Measurements from ENCODE around the gene ACTR8. TPM values are rescaled to one million over a fixed set of nuclear protein-coding genes. Genes with fewer than 3 reads are reported as not detected.

Gene ACTR8
- total RNA-seq, 2 donors from 2014 or later, result 32.9 to 41.6 TPM

- Histone ChIP-seq H3K27ac (ENCODE audit: low read depth, low read length) (no peak overlapping the region), H3K9ac (ENCODE audit: extremely low read depth, low read length, poor library complexity, severe bottlenecking) (no peak overlapping the region), H3K4me1 (ENCODE audit: control insufficient read depth, insufficient read depth, low read length) (no peaks in the 10 kb centered on the region), H3K4me3 (ENCODE audit: low read length) (no peak overlapping the region), H3K27me3 (ENCODE audit: control insufficient read depth, insufficient read depth, low read length, poor library complexity, severe bottlenecking) (no peaks in the 10 kb centered on the region), H3K36me3 (ENCODE audit: control insufficient read depth, insufficient read depth, low read length) (peaks cover 23% of the 10 kb centered on the region), H3K9me3 (ENCODE audit: control insufficient read depth, low read length) (no peaks in the 10 kb centered on the region)
- TF ChIP-seq CTCF (conservative IDR thresholded peaks at IDR 0.05), result no peak
- no peak for DNase-seq
- WGBS, 2 experiments (ENCODE audit: insufficient coverage in 1 of 2, insufficient read length in 1 of 2), result 94 to 98% methylated on average over 16 to 17 of the region's 17 CpGs
- H3K36me3 Mint-ChIP-seq (ENCODE audit: low read depth), result peaks cover 9% of the 10 kb centered on the region
- H3K4me3 Mint-ChIP-seq, result no peak overlapping the region
- H3K9me3 Mint-ChIP-seq, result no peaks in the 10 kb centered on the region
- H3K27me3 Mint-ChIP-seq (ENCODE audit: insufficient read depth), result no peaks in the 10 kb centered on the region
- no peak overlapping the region for H3K27ac Mint-ChIP-seq
- no peaks in the 10 kb centered on the region for H3K4me1 Mint-ChIP-seq
Measured at GRCh38 chr3:53817809-53818208, 64.1 kb downstream of the ACTR8 start.

- Histone ChIP-seq H3K9ac (ENCODE audit: extremely low read depth, low read length, poor library complexity, severe bottlenecking) (no peak overlapping the region), H3K9me3 (ENCODE audit: control insufficient read depth, low read length) (no peaks in the 10 kb centered on the region), H3K27ac (ENCODE audit: low read depth, low read length) (no peak overlapping the region), H3K27me3 (ENCODE audit: control insufficient read depth, insufficient read depth, low read length, poor library complexity, severe bottlenecking) (no peaks in the 10 kb centered on the region), H3K4me3 (ENCODE audit: low read length) (no peak overlapping the region), H3K4me1 (ENCODE audit: control insufficient read depth, insufficient read depth, low read length) (no peaks in the 10 kb centered on the region), H3K36me3 (ENCODE audit: control insufficient read depth, insufficient read depth, low read length) (peaks cover 23% of the 10 kb centered on the region)
- Mint-ChIP-seq H3K36me3 (ENCODE audit: low read depth) (peaks cover 8% of the 10 kb centered on the region), H3K27ac (no peak overlapping the region), H3K4me1 (no peaks in the 10 kb centered on the region), H3K27me3 (ENCODE audit: insufficient read depth) (no peaks in the 10 kb centered on the region), H3K4me3 (no peak overlapping the region), H3K9me3 (no peaks in the 10 kb centered on the region)
- TF ChIP-seq CTCF (conservative IDR thresholded peaks at IDR 0.05), result no peak
- WGBS, 2 experiments (ENCODE audit: insufficient coverage in 1 of 2, insufficient read length in 1 of 2), result 93 to 100% methylated on average over 5 to 6 of the region's 6 CpGs
- no peak for DNase-seq
Measured at GRCh38 chr3:53817211-53817610, 64.7 kb downstream of the ACTR8 start.

Other genes starting within 250 kb of the ACTR8 start
- gene CHDH, start 35.7 kb downstream of the ACTR8 start, total RNA-seq, result 10 to 100 TPM; 12.7 to 21.4 TPM
- gene IL17RB, start 35.6 kb downstream of the ACTR8 start, total RNA-seq, result 1 to 10 TPM; 6.2 to 8.4 TPM
- 10 to 100 TPM; 47.0 to 47.1 TPM for gene SELENOK, start 9.7 kb upstream of the ACTR8 start, total RNA-seq
- under 1 TPM in 1 of 2 donors, not detected in 1; 0.97 TPM for gene CACNA2D3, start 240.4 kb upstream of the ACTR8 start, total RNA-seq